22Rv1 (cell line): ENCODE data around the gene JPT2.
A peak's percentile ranks its signal among the peaks of the same experiment; 100 is the strongest.
"Not testable (repeated sequence)": the region's sequence is repeated elsewhere in the genome, so short reads cannot be mapped to it uniquely, and the experiment has no call there.

ENCODE experiments used
- H3K27ac ChIP-seq: fragments of 450-650 bp; 2 replicates; pipeline ENCODE4 v1.5.1; 2017
- CTCF ChIP-seq: fragments of 450-650 bp; IDR thresholded peaks from 2 replicates; pipeline ENCODE4 v1.5.1; 2017; ENCODE audit warnings: mild to moderate bottlenecking
- ZFX ChIP-seq: fragments of 450-650 bp; IDR thresholded peaks from 2 replicates; pipeline ENCODE4 v1.6.1; 2017; ENCODE audit warnings: antibody characterized with exemption, borderline replicate concordance

JPT2 gene

GRCh38 chr16:1715220-1715619, 37.1 kb downstream of the JPT2 start:
- H3K27ac ChIP-seq, result no peak overlapping the region
- no peak for TF ChIP-seq CTCF
- TF ChIP-seq ZFX, result no peak

GRCh38 chr16:1718236-1718635, 40.2 kb downstream of the JPT2 start:
- not testable (repeated sequence) for H3K27ac ChIP-seq

- H3K27ac ChIP-seq, result peak overlapping the region; percentile 30
Measured at GRCh38 chr16:1719559-1720229, 41.6 kb downstream of the JPT2 start.

GRCh38 chr16:1721372-1721771, 43.3 kb downstream of the JPT2 start:
- TF ChIP-seq CTCF (no peak), ZFX (no peak)
- H3K27ac ChIP-seq, result no peak overlapping the region

GRCh38 chr16:1723450-1724147, 45.5 kb downstream of the JPT2 start:
- TF ChIP-seq ZFX (no peak), CTCF (peak; percentile 84)
- H3K27ac ChIP-seq, result no peak overlapping the region

- no peak overlapping the region for H3K27ac ChIP-seq
- TF ChIP-seq CTCF (no peak), ZFX (no peak)
Measured at GRCh38 chr16:1724491-1724890, 46.4 kb downstream of the JPT2 start.

- H3K27ac ChIP-seq, result no peak overlapping the region
- TF ChIP-seq ZFX (no peak), CTCF (no peak)
Measured at GRCh38 chr16:1726661-1727502, 48.8 kb downstream of the JPT2 start.
